ENCODE data around the gene IVNS1ABP. TPM values are rescaled to one million over a fixed set of nuclear protein-coding genes. Genes with fewer than 3 reads are reported as not detected.

The IVNS1ABP gene
- total RNA-seq, 1 experiment from 2014 or later: 57.9 TPM

GRCh38 chr1:185284116-185284515 is 32.9 kb downstream of the IVNS1ABP start:
- ATAC-seq (no peak), DNase-seq (ENCODE audit: low read depth, low spot score) (no peak)
- ChIA-PET RAD21 (ENCODE audit: low non-redundant PET in 1 of 2, low total read pairs in 2 of 2, uncharacterized antibody in 2 of 2, unreplicated experiment in 2 of 2) (no interaction called here), CTCF (no interaction called here), POLR2A (no interaction called here)
- Histone ChIP-seq H2AFZ (ENCODE audit: low read depth, low read length, poor library complexity, severe bottlenecking) (no peak overlapping the region), H3K9me3 (ENCODE audit: control insufficient read depth in 1 of 2, insufficient read depth in 1 of 2, low read depth in 1 of 2, low read length in 2 of 2) (no peaks in the 10 kb centered on the region), H3K4me1 (ENCODE audit: control insufficient read depth in 1 of 2, insufficient read depth in 2 of 2, low read length in 2 of 2) (peaks cover 0 to 8% of the 10 kb centered on the region in 2 experiments; a peak in 2 of 4 replicates), H4K20me1 (ENCODE audit: insufficient read depth) (no peaks in the 10 kb centered on the region), H3K9ac (ENCODE audit: low read length) (no peak overlapping the region), H3K27me3 (ENCODE audit: insufficient read depth, low read length) (no peaks in the 10 kb centered on the region), H3K79me2 (ENCODE audit: insufficient read depth, low read length) (no peaks in the 10 kb centered on the region), H3K9me2 (ENCODE audit: insufficient read depth) (no peaks in the 10 kb centered on the region), H3K4me3 (replicated peaks in 1 of 2; ENCODE audit: low read depth in 1 of 2, low read length in 2 of 2) (no peak overlapping the region), H3K27ac (ENCODE audit: low read depth, low read length) (no peak overlapping the region), H3K4me2 (ENCODE audit: low read length) (no peak overlapping the region), H3K36me3 (ENCODE audit: control insufficient read depth in 1 of 2, insufficient read depth in 2 of 2, low read length in 2 of 2) (no peaks in the 10 kb centered on the region)
- BruUV-seq (replicated peaks): no TSS peak
- intact Hi-C loops (cut with micrococcal nuclease): no loop called here
- no peak for TF ChIP-seq ELF1 (IDR thresholded peaks at IDR 0.05; ENCODE audit: borderline replicate concordance, low read depth)

DNA sequence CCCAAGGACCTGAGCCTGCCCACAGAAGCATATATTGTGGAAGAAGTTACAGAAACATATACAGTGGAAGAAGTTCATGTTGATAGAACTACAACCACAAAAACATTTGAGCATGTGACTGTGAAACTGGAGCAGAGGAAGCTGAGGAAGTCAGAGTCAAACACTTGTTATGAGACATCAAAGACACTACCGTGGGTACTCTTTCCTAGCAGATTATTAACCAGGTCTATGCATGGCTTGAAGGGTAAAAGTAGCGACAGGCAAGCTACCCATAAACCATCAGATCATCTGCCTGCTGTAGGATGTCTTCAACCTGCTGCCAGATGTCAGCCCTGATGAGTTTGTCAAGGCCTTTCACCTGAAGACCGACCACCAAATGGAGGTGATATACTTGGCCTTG is 35.8 kb downstream of the IVNS1ABP start:
- ATAC-seq (no peak), DNase-seq (ENCODE audit: low read depth, low spot score) (no peak)
- BruUV-seq (replicated peaks): no TSS peak
- ChIA-PET RAD21 (ENCODE audit: low non-redundant PET in 1 of 2, low total read pairs in 2 of 2, uncharacterized antibody in 2 of 2, unreplicated experiment in 2 of 2) (no interaction called here), POLR2A (no interaction called here), CTCF (no interaction called here)
- peaks cover 0 to 8% of the 10 kb centered on the region in 2 experiments; a peak in 2 of 4 replicates for H3K4me1 ChIP-seq (ENCODE audit: control insufficient read depth in 1 of 2, insufficient read depth in 2 of 2, low read length in 2 of 2)
- intact Hi-C loops (cut with micrococcal nuclease): no loop called here
- no peaks in the 10 kb centered on the region for H3K27me3 ChIP-seq (ENCODE audit: insufficient read depth, low read length)
- H3K36me3 ChIP-seq (ENCODE audit: control insufficient read depth in 1 of 2, insufficient read depth in 2 of 2, low read length in 2 of 2): no peaks in the 10 kb centered on the region
- H3K9me2 ChIP-seq (ENCODE audit: insufficient read depth): no peaks in the 10 kb centered on the region
- H2AFZ ChIP-seq (ENCODE audit: low read depth, low read length, poor library complexity, severe bottlenecking): no peak overlapping the region
- H3K79me2 ChIP-seq (ENCODE audit: insufficient read depth, low read length): no peaks in the 10 kb centered on the region
- no peak overlapping the region for H3K9ac ChIP-seq (ENCODE audit: low read length)
- H3K4me2 ChIP-seq (ENCODE audit: low read length): no peak overlapping the region
- H4K20me1 ChIP-seq (ENCODE audit: insufficient read depth): no peaks in the 10 kb centered on the region
- H3K9me3 ChIP-seq (ENCODE audit: control insufficient read depth in 1 of 2, insufficient read depth in 1 of 2, low read depth in 1 of 2, low read length in 2 of 2): no peaks in the 10 kb centered on the region
- H3K4me3 ChIP-seq (replicated peaks in 1 of 2; ENCODE audit: low read depth in 1 of 2, low read length in 2 of 2): no peak overlapping the region
- no peak overlapping the region for H3K27ac ChIP-seq (ENCODE audit: low read depth, low read length)
- TF ChIP-seq POLR2AphosphoS5 (IDR thresholded peaks at IDR 0.05; ENCODE audit: low read depth, low read length): no peak
- no peak for TF ChIP-seq CTCF (IDR thresholded peaks at IDR 0.05 in 2 of 3, conservative IDR thresholded peaks at IDR 0.05 in 1 of 3; ENCODE audit: borderline replicate concordance in 1 of 3, insufficient read depth in 1 of 3, low read depth in 2 of 3, low read length in 2 of 3)
- no peak for TF ChIP-seq ZFX (IDR thresholded peaks at IDR 0.05)
- TF ChIP-seq, protein P1, sequence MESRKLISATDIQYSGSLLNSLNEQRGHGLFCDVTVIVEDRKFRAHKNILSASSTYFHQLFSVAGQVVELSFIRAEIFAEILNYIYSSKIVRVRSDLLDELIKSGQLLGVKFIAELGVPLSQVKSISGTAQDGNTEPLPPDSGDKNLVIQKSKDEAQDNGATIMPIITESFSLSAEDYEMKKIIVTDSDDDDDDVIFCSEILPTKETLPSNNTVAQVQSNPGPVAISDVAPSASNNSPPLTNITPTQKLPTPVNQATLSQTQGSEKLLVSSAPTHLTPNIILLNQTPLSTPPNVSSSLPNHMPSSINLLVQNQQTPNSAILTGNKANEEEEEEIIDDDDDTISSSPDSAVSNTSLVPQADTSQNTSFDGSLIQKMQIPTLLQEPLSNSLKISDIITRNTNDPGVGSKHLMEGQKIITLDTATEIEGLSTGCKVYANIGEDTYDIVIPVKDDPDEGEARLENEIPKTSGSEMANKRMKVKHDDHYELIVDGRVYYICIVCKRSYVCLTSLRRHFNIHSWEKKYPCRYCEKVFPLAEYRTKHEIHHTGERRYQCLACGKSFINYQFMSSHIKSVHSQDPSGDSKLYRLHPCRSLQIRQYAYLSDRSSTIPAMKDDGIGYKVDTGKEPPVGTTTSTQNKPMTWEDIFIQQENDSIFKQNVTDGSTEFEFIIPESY (IDR thresholded peaks at IDR 0.05; ENCODE audit: extremely low read depth, insufficient replicate concordance, low read length): no peak
- TF ChIP-seq EGR1 (IDR thresholded peaks at IDR 0.05; ENCODE audit: low read depth): no peak
- no peak for TF ChIP-seq REST (IDR thresholded peaks at IDR 0.05; ENCODE audit: low read depth)
- TF ChIP-seq ZNF274 (IDR thresholded peaks at IDR 0.05; ENCODE audit: low read depth, low read length): no peak
- no peak for TF ChIP-seq ATF3 (IDR thresholded peaks at IDR 0.05)
- TF ChIP-seq EZH2 (IDR thresholded peaks at IDR 0.05): no peak
- TF ChIP-seq ELF1 (IDR thresholded peaks at IDR 0.05; ENCODE audit: borderline replicate concordance, low read depth): no peak
- TF ChIP-seq CEBPB (IDR thresholded peaks at IDR 0.05; ENCODE audit: low read depth): no peak
- TF ChIP-seq SIN3A (IDR thresholded peaks at IDR 0.05; ENCODE audit: low read depth): no peak
- TF ChIP-seq FOSL1 (IDR thresholded peaks at IDR 0.05; ENCODE audit: low read depth): no peak
- no peak for TF ChIP-seq SP1 (IDR thresholded peaks at IDR 0.05; ENCODE audit: low read depth)

All from HCT116 (cell line).